HL-60 (cell line): ENCODE results near the gene DDX27.
"Not testable (repeated sequence)": the region's sequence is repeated elsewhere in the genome, so short reads cannot be mapped to it uniquely, and the experiment has no call there.

Source experiments
- DNase-seq, 2 experiments: peaks; one replicate each; pipeline ENCODE4 v3.0.0-alpha.2; 2010 to 2020; ENCODE audit warnings: low read depth in 1 of 2, low spot score in 1 of 2
- H3K27ac ChIP-seq: fragments of 250-450 bp; sonication (Bioruptor Pico); replicated peaks from 2 replicates; pipeline ENCODE4 v1.5.1; 2020; ENCODE audit warnings: mild to moderate bottlenecking, moderate library complexity
- H3K27me3 ChIP-seq: fragments of 250-450 bp; sonication (Bioruptor Pico); 2 replicates; pipeline ENCODE4 v1.5.1; 2021; ENCODE audit warnings: mild to moderate bottlenecking, moderate library complexity; ENCODE audit not compliant: insufficient read depth, poor library complexity, severe bottlenecking
- H3K4me3 ChIP-seq: replicated peaks from 2 replicates; pipeline ENCODE4 v1.5.1; 2011; ENCODE audit warnings: mild to moderate bottlenecking, control low read depth, low read length; ENCODE audit not compliant: insufficient read depth
- GABPA ChIP-seq: IDR thresholded peaks from 2 replicates; pipeline ENCODE4 v1.6.1; 2012; ENCODE audit warnings: low read depth
- POLR2AphosphoS5 ChIP-seq: IDR thresholded peaks from 2 replicates; pipeline ENCODE4 v1.6.1; 2012; ENCODE audit warnings: low read depth
- SPI1 ChIP-seq: IDR thresholded peaks from 2 replicates; pipeline ENCODE4 v1.6.1; 2012; ENCODE audit warnings: low read depth, mild to moderate bottlenecking, borderline replicate concordance
- TF ChIP-seq, protein P1 (sequence below): IDR thresholded peaks from 2 replicates; pipeline ENCODE4 v1.6.1; 2012; ENCODE audit warnings: low read depth; ENCODE audit not compliant: insufficient replicate concordance
- TF ChIP-seq, protein P2 (sequence below): IDR thresholded peaks from one replicate; pipeline ENCODE4 v1.5.1; 2011; ENCODE audit warnings: low read length, control low read depth, inconsistent platforms; ENCODE audit not compliant: insufficient read depth

Gene DDX27

GRCh38 chr20:49187330-49187850 lies 31.8 kb upstream of the DDX27 start:
- TF ChIP-seq, protein P1, sequence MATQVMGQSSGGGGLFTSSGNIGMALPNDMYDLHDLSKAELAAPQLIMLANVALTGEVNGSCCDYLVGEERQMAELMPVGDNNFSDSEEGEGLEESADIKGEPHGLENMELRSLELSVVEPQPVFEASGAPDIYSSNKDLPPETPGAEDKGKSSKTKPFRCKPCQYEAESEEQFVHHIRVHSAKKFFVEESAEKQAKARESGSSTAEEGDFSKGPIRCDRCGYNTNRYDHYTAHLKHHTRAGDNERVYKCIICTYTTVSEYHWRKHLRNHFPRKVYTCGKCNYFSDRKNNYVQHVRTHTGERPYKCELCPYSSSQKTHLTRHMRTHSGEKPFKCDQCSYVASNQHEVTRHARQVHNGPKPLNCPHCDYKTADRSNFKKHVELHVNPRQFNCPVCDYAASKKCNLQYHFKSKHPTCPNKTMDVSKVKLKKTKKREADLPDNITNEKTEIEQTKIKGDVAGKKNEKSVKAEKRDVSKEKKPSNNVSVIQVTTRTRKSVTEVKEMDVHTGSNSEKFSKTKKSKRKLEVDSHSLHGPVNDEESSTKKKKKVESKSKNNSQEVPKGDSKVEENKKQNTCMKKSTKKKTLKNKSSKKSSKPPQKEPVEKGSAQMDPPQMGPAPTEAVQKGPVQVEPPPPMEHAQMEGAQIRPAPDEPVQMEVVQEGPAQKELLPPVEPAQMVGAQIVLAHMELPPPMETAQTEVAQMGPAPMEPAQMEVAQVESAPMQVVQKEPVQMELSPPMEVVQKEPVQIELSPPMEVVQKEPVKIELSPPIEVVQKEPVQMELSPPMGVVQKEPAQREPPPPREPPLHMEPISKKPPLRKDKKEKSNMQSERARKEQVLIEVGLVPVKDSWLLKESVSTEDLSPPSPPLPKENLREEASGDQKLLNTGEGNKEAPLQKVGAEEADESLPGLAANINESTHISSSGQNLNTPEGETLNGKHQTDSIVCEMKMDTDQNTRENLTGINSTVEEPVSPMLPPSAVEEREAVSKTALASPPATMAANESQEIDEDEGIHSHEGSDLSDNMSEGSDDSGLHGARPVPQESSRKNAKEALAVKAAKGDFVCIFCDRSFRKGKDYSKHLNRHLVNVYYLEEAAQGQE = no peak
- TF ChIP-seq SPI1 (no peak), POLR2AphosphoS5 (no peak), GABPA (no peak)
- TF ChIP-seq, protein P2, sequence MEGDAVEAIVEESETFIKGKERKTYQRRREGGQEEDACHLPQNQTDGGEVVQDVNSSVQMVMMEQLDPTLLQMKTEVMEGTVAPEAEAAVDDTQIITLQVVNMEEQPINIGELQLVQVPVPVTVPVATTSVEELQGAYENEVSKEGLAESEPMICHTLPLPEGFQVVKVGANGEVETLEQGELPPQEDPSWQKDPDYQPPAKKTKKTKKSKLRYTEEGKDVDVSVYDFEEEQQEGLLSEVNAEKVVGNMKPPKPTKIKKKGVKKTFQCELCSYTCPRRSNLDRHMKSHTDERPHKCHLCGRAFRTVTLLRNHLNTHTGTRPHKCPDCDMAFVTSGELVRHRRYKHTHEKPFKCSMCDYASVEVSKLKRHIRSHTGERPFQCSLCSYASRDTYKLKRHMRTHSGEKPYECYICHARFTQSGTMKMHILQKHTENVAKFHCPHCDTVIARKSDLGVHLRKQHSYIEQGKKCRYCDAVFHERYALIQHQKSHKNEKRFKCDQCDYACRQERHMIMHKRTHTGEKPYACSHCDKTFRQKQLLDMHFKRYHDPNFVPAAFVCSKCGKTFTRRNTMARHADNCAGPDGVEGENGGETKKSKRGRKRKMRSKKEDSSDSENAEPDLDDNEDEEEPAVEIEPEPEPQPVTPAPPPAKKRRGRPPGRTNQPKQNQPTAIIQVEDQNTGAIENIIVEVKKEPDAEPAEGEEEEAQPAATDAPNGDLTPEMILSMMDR = no peak
- Histone ChIP-seq H3K27me3 (no peaks in the 10 kb centered on the region), H3K4me3 (peak overlapping the region; percentile 83), H3K27ac (peak overlapping the region; percentile 74)
- DNase-seq = peak in 1 of 2 experiments; percentile 13

DNA sequence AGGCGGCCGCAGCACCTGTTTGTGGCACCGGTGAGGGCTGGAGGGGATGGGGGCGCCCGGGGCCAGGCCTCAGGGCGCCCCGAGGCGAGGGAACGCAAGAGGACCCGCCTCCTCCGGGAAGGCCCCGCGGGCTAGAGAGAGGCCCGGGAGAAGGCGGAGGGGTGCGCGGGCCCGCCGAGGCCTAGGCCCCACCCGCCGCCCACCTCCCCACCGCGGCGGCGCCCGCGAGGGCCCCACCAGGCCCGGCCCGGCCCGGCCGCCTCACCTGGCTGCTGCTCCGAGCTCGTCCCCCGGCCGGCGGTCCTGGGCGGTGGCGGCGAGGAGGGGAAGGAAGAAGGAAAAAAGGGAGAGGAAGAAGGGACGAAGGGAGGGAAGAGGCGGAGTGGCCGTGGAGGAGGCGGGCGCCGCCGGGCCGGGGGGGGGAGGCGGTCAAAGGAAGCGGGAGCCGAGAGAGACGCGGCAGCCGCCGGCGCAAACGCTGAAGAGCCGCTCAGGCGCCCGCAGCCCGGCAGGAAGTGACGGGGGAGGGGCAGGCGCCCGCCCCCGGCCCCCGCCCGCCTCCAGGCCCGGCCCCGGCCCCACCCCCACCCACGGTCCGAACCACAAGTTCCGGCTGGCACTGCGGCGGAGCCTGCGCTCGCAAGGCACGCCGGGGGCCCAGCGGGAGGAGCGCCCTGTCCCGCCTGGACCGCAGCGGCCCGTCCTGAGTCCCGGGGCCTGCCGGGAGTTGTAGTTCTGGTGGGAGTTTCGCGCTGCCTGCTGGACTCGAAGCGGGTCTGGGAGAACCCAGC lies 31.2 kb upstream of the DDX27 start, which contains the start of gene STAU1:
Gene STAU1 (minus strand): TSS at position 484 of the 791 bp plus-strand sequence. CDS start 22,133 bp downstream, outside the sequence.
- Histone ChIP-seq H3K4me3 (peak within 1 kb of the TSS; percentile 83), H3K27ac (peak within 1 kb of the TSS; percentile 74)
- TF ChIP-seq, protein P2 = no peak
- TF ChIP-seq GABPA (no peak), SPI1 (0 out of 2 replicates have a peak, but pooled peaks have one; percentile 78), POLR2AphosphoS5 (peak; percentile 43; the same call in 1 of the 2 replicates)
- TF ChIP-seq, protein P1 = no peak

DNA sequence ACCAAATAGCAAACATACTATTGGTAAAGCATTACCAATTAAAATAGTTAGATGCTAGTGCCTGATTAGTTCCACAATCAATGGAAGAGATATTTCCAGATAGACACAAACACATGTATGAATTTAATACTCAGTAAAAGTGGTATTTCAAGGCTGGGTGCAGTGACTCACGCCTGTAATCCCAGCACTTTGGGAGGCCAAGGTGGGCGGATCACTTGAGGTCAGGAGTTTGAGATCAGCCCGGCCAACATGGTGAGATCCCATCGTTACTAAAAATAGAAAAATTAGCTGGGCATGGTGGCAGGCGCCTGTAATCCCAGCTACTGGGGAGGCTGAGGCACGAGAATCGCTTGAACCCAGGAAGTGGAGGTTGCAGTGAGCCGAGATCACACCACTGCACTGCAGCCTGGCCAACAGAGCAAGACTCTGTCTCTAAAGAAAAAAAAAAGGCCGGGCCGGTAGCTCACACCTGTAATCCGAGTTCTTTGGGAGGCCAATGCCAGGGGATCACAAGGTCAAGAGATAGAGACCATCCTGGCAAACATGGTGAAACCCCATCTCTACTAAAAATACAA lies 26.2 kb upstream of the DDX27 start:
- H3K4me3 ChIP-seq, H3K27ac ChIP-seq, H3K27me3 ChIP-seq, DNase-seq: not testable (repeated sequence)

More for the DNA sequence above, 31.2 kb upstream of the DDX27 start, which contains the start of gene STAU1:
- DNase-seq = peak; percentile 94
- H3K27me3 ChIP-seq = no peaks in the 10 kb centered on the region

DNA sequence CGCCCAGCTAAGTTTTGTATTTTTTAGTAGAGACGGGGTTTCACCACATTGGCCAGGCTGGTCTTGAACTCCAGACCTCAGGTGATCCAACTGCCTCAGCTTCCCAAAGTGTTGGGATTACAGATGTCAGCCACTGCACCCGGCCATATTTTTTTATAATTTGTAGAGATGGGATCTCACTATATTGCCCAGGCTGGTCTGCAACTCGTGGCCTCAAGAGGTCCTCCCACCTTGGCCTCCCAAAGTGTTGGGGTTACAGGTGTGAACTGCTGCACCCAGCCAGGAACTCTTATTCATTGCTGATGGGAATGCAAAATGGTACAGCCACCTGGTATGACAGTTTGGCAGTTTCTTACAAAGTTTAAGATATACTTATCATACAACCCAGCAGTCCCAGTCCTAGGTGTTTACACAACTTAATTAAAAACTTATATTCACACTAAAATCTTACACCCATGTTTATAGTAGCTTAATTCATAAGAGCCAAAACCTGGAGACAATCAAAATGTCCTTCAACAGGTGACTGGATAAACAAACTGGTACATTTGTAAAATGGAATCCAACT lies 19.4 kb upstream of the DDX27 start:
- DNase-seq = no peak
- Histone ChIP-seq H3K27me3 (no peaks in the 10 kb centered on the region), H3K4me3 (no peak overlapping the region), H3K27ac (no peak overlapping the region)
- no peak for TF ChIP-seq POLR2AphosphoS5
- no peak for TF ChIP-seq SPI1
- no peak for TF ChIP-seq GABPA
- TF ChIP-seq, protein P1 = no peak
- TF ChIP-seq, protein P2 = no peak
